Measurements from ENCODE around the gene CYP2B6.
"Not testable (repeated sequence)": the region's sequence is repeated elsewhere in the genome, so short reads cannot be mapped to it uniquely, and the experiment has no call there.

CYP2B6 gene

GRCh38 chr19:40980743-40981442 lies 10.2 kb upstream of the CYP2B6 start:
- DNase-seq (ENCODE audit: low spot score), result not testable (repeated sequence)

GRCh38 chr19:40981591-40981990 lies 9.5 kb upstream of the CYP2B6 start:
- no peak for DNase-seq (ENCODE audit: low spot score)

- DNase-seq (ENCODE audit: low spot score), result peak; percentile 42
Observed at GRCh38 chr19:40982594-40983101, 8.4 kb upstream of the CYP2B6 start.

- no peak for DNase-seq (ENCODE audit: low spot score)
Observed at GRCh38 chr19:40989453-40989852, 1.6 kb upstream of the CYP2B6 start.

- DNase-seq (ENCODE audit: low spot score), result no peak
Observed at GRCh38 chr19:40995355-40995754, 4.3 kb downstream of the CYP2B6 start.

- DNase-seq (ENCODE audit: low spot score), result not testable (repeated sequence)
Observed at GRCh38 chr19:40999018-40999417, 7.9 kb downstream of the CYP2B6 start.

- no peak for DNase-seq (ENCODE audit: low spot score)
Observed at GRCh38 chr19:41000310-41000737, 9.2 kb downstream of the CYP2B6 start.

GRCh38 chr19:41001243-41001971 lies 10.3 kb downstream of the CYP2B6 start:
- DNase-seq (ENCODE audit: low spot score), result no peak

- DNase-seq (ENCODE audit: low spot score), result not testable (repeated sequence)
Observed at GRCh38 chr19:41003656-41004055, 12.6 kb downstream of the CYP2B6 start.

- DNase-seq (ENCODE audit: low spot score), result no peak
Observed at GRCh38 chr19:41009700-41010235, 18.7 kb downstream of the CYP2B6 start.

- no peak for DNase-seq (ENCODE audit: low spot score)
Observed at GRCh38 chr19:41013359-41013758, 22.3 kb downstream of the CYP2B6 start.

GRCh38 chr19:41014643-41015042 lies 23.6 kb downstream of the CYP2B6 start:
- DNase-seq (ENCODE audit: low spot score), result no peak

GRCh38 chr19:41016488-41017071 lies 25.5 kb downstream of the CYP2B6 start:
- no peak for DNase-seq (ENCODE audit: low spot score)

- DNase-seq (ENCODE audit: low spot score), result no peak
Observed at GRCh38 chr19:41018736-41019290, 27.7 kb downstream of the CYP2B6 start.

GRCh38 chr19:41019346-41019745 lies 28.3 kb downstream of the CYP2B6 start:
- DNase-seq (ENCODE audit: low spot score), result no peak

GRCh38 chr19:41023193-41023592 lies 32.1 kb downstream of the CYP2B6 start:
- no peak for DNase-seq (ENCODE audit: low spot score)

- no peak for DNase-seq (ENCODE audit: low spot score)
Observed at GRCh38 chr19:41025411-41025810, 34.3 kb downstream of the CYP2B6 start.

GRCh38 chr19:41025871-41026270 lies 34.8 kb downstream of the CYP2B6 start:
- no peak for DNase-seq (ENCODE audit: low spot score)

GRCh38 chr19:41027273-41027967 lies 36.3 kb downstream of the CYP2B6 start:
- no peak for DNase-seq (ENCODE audit: low spot score)

GRCh38 chr19:41029524-41030432 lies 38.7 kb downstream of the CYP2B6 start:
- DNase-seq (ENCODE audit: low spot score), result no peak

- no peak for DNase-seq (ENCODE audit: low spot score)
Observed at GRCh38 chr19:41030651-41031050, 39.6 kb downstream of the CYP2B6 start.

All from AG08396 (cell line).